H9 (cell line): Measurements from ENCODE around the gene ADAMTS17. TPM values are rescaled to one million over a fixed set of nuclear protein-coding genes. Genes with fewer than 3 reads are reported as not detected.

Experiments used
- DNase-seq: peaks from one replicate; pipeline ENCODE4 v3.0.0-alpha.2; 2017
- H2AFZ ChIP-seq: one replicate; pipeline ENCODE4 v1.6.1; 2013; ENCODE audit warnings: mild to moderate bottlenecking, low read length, control low read depth, moderate library complexity
- H2AK5ac ChIP-seq: 2 replicates; pipeline ENCODE4 v1.6.1; 2013; ENCODE audit warnings: low read length, control low read depth, mixed read lengths; ENCODE audit not compliant: insufficient read length
- H2BK120ac ChIP-seq: one replicate; pipeline ENCODE4 v1.6.1; 2013; ENCODE audit warnings: low read depth, mild to moderate bottlenecking, low read length, control low read depth, inconsistent platforms; ENCODE audit not compliant: poor library complexity, severe bottlenecking
- H2BK12ac ChIP-seq: 2 replicates; pipeline ENCODE4 v1.6.1; 2013; ENCODE audit warnings: low read length, control low read depth, mixed read lengths, low read depth; ENCODE audit not compliant: insufficient read length
- H2BK15ac ChIP-seq: 2 replicates; pipeline ENCODE4 v1.6.1; 2013; ENCODE audit warnings: low read depth, low read length, control low read depth
- H2BK20ac ChIP-seq: one replicate; pipeline ENCODE4 v1.6.1; 2013; ENCODE audit warnings: low read depth, mild to moderate bottlenecking, low read length, control low read depth, inconsistent platforms; ENCODE audit not compliant: poor library complexity, severe bottlenecking
- H2BK5ac ChIP-seq: 2 replicates; pipeline ENCODE4 v1.6.1; 2013; ENCODE audit warnings: low read length, control low read depth, mixed read lengths; ENCODE audit not compliant: insufficient read length
- H3K14ac ChIP-seq: 2 replicates; pipeline ENCODE4 v1.6.1; 2013; ENCODE audit warnings: low read length, control low read depth; ENCODE audit not compliant: insufficient read depth
- H3K18ac ChIP-seq: 2 replicates; pipeline ENCODE4 v1.6.1; 2013; ENCODE audit warnings: low read depth, mild to moderate bottlenecking, mixed read lengths, low read length, control low read depth; ENCODE audit not compliant: insufficient read length
- H3K23ac ChIP-seq: 2 replicates; pipeline ENCODE4 v1.6.1; 2013; ENCODE audit warnings: low read length, control low read depth, mixed read lengths, low read depth; ENCODE audit not compliant: insufficient read length
- H3K23me2 ChIP-seq: 2 replicates; pipeline ENCODE4 v1.6.1; 2013; ENCODE audit warnings: low read depth, mild to moderate bottlenecking, mixed read lengths, low read length, control low read depth; ENCODE audit not compliant: insufficient read length, poor library complexity, severe bottlenecking
- H3K27ac ChIP-seq: 2 replicates; pipeline ENCODE4 v1.5.1; 2013; ENCODE audit warnings: low read length, control low read depth, mixed read lengths, low read depth; ENCODE audit not compliant: insufficient read length
- H3K27me3 ChIP-seq: 2 replicates; pipeline ENCODE4 v1.6.1; 2013; ENCODE audit warnings: low read length, control low read depth, inconsistent platforms; ENCODE audit not compliant: insufficient read depth
- H3K4ac ChIP-seq: 2 replicates; pipeline ENCODE4 v1.6.1; 2013; ENCODE audit warnings: low read depth, mild to moderate bottlenecking, control low read depth, inconsistent platforms, low read length, moderate library complexity
- H3K4me1 ChIP-seq: 2 replicates; pipeline ENCODE4 v1.6.1; 2013; ENCODE audit warnings: low read length, control low read depth, inconsistent platforms; ENCODE audit not compliant: insufficient read depth
- H3K4me2 ChIP-seq: 2 replicates; pipeline ENCODE4 v1.6.1; 2013; ENCODE audit warnings: low read length, control low read depth, mixed read lengths; ENCODE audit not compliant: insufficient read length, insufficient read depth
- H3K56ac ChIP-seq: 2 replicates; pipeline ENCODE4 v1.6.1; 2013; ENCODE audit warnings: low read depth, mild to moderate bottlenecking, mixed read lengths, low read length, control low read depth; ENCODE audit not compliant: insufficient read length
- H3K79me1 ChIP-seq: 2 replicates; pipeline ENCODE4 v1.6.1; 2013; ENCODE audit warnings: low read depth, mild to moderate bottlenecking, moderate library complexity, low read length, control low read depth, inconsistent platforms; ENCODE audit not compliant: insufficient read depth, poor library complexity, severe bottlenecking
- H3K79me2 ChIP-seq: 2 replicates; pipeline ENCODE4 v1.6.1; 2013; ENCODE audit warnings: low read length, control low read depth, inconsistent platforms; ENCODE audit not compliant: insufficient read depth
- H3K9ac ChIP-seq: 2 replicates; pipeline ENCODE4 v1.6.1; 2013; ENCODE audit warnings: low read length, control low read depth, mixed read lengths; ENCODE audit not compliant: insufficient read length; ENCODE audit errors: extremely low read depth
- H3K9me3 ChIP-seq: one replicate; pipeline ENCODE4 v1.6.1; 2013; ENCODE audit warnings: low read depth, low read length, inconsistent platforms; ENCODE audit not compliant: control insufficient read depth
- H3T11ph ChIP-seq: one replicate; pipeline ENCODE4 v1.6.1; 2013; ENCODE audit warnings: mild to moderate bottlenecking, low read length, control low read depth, inconsistent platforms
- H4K20me1 ChIP-seq: one replicate; pipeline ENCODE4 v1.6.1; 2013; ENCODE audit not compliant: control insufficient read depth, insufficient read length, insufficient read depth
- H4K5ac ChIP-seq: 2 replicates; pipeline ENCODE4 v1.6.1; 2013; ENCODE audit warnings: low read depth, mild to moderate bottlenecking, mixed read lengths, low read length, control low read depth; ENCODE audit not compliant: insufficient read length
- H4K8ac ChIP-seq: replicated peaks from 2 replicates; pipeline ENCODE4 v1.6.1; 2013; ENCODE audit warnings: low read length, control low read depth, mixed read lengths, low read depth; ENCODE audit not compliant: insufficient read length
- H4K91ac ChIP-seq: 2 replicates; pipeline ENCODE4 v1.6.1; 2013; ENCODE audit warnings: low read depth, mild to moderate bottlenecking, moderate library complexity, mixed read lengths, low read length, control low read depth; ENCODE audit not compliant: insufficient read length
- H3K27ac Mint-ChIP-seq, 3 experiments: 2 replicates in 2 of 3; 3 replicates in 1 of 3; pipeline ENCODE4 v1.8.0; 2020 to 2021; ENCODE audit warnings: mixed read lengths in 3 of 3, mild to moderate bottlenecking in 1 of 3, moderate library complexity in 1 of 3
- H3K27me3 Mint-ChIP-seq: 2 replicates; pipeline ENCODE4 v1.8.0; 2021; ENCODE audit warnings: low read depth, mild to moderate bottlenecking, moderate library complexity, mixed read lengths
- H3K36me3 Mint-ChIP-seq, 3 experiments: 2 replicates in 2 of 3; 3 replicates in 1 of 3; pipeline ENCODE4 v1.8.0; 2020 to 2021; ENCODE audit warnings: low read depth in 3 of 3, mixed read lengths in 3 of 3; ENCODE audit not compliant: insufficient read depth in 1 of 3
- H3K4me1 Mint-ChIP-seq, 2 experiments: 2 replicates each; pipeline ENCODE4 v1.8.0; 2020; ENCODE audit warnings: mixed read lengths in 2 of 2
- H3K4me3 Mint-ChIP-seq, 2 experiments: 2 replicates in 1 of 2; 3 replicates in 1 of 2; pipeline ENCODE4 v1.8.0; 2020 to 2021; ENCODE audit warnings: mild to moderate bottlenecking in 2 of 2, mixed read lengths in 2 of 2, moderate library complexity in 1 of 2
- H3K9me3 Mint-ChIP-seq, 2 experiments: 2 replicates in 1 of 2; 3 replicates in 1 of 2; pipeline ENCODE4 v1.8.0; 2020; ENCODE audit warnings: mild to moderate bottlenecking in 2 of 2, mixed read lengths in 2 of 2, moderate library complexity in 1 of 2
- CTCF ChIP-seq: fragments of 200-600 bp; sonication (generic); conservative IDR thresholded peaks from 3 replicates; pipeline ENCODE4 v1.8.0; 2021; ENCODE audit warnings: antibody characterized with exemption, mild to moderate bottlenecking
- WGBS: extraction: QIAGEN DNeasy Blood & Tissue Kit; methylation state at CpG from one replicate; pipeline ENCODE4 v1.1.7; 2013; ENCODE audit warnings: missing lambda C conversion rate, low lambda C conversion rate, mixed read lengths; ENCODE audit not compliant: insufficient read length; ENCODE audit errors: extremely low coverage; 5-methylcytosine and 5-hydroxymethylcytosine counted together
- total RNA-seq: library from RNA; stranded (reverse); gene quantifications from 2 replicates; pipeline ENCODE4 v1.2.1, GENCODE V29; 2021

Gene ADAMTS17
- total RNA-seq, 1 experiment from 2014 or later: 2.9 TPM

GRCh38 chr15:99983886-99984286 is 357.9 kb downstream of the ADAMTS17 start:
- Histone ChIP-seq H3K27me3 (no peaks in the 10 kb centered on the region), H2AFZ (no peak overlapping the region), H2BK12ac (no peak overlapping the region), H3K14ac (peak overlapping the region; percentile 15; the same call in 1 of the 2 replicates), H3K79me2 (no peaks in the 10 kb centered on the region), H2AK5ac (no peak overlapping the region), H4K91ac (no peak overlapping the region), H3K27ac (peak overlapping the region; percentile 22), H3K79me1 (no peaks in the 10 kb centered on the region), H3K9ac (no peak overlapping the region), H3K4ac (no peak overlapping the region), H3K23ac (no peak overlapping the region), H3K4me2 (peak overlapping the region; percentile 45), H2BK5ac (no peak overlapping the region), H2BK15ac (no peak overlapping the region), H3K18ac (no peak overlapping the region), H3K4me1 (peaks cover 5% of the 10 kb centered on the region; the same call in 1 of the 2 replicates), H3K9me3 (no peaks in the 10 kb centered on the region), H2BK120ac (no peak overlapping the region), H2BK20ac (no peak overlapping the region), H3K56ac (no peak overlapping the region), H4K20me1 (no peaks in the 10 kb centered on the region), H3T11ph (no peak overlapping the region), H4K8ac (no peak overlapping the region), H4K5ac (no peak overlapping the region), H3K23me2 (no peaks in the 10 kb centered on the region)
- Mint-ChIP-seq H3K4me1 (peaks cover 35 to 42% of the 10 kb centered on the region in 2 experiments), H3K36me3 (peaks cover 6 to 8% (median 7%) of the 10 kb centered on the region in 3 experiments; a peak in 6 of 7 replicates), H3K27ac (peak overlapping the region; percentile 23 to 99 (median 93); a peak in 6 of 7 replicates), H3K4me3 (peak overlapping the region; percentile 31 to 54; a peak in 4 of 5 replicates), H3K9me3 (peaks cover 6 to 13% of the 10 kb centered on the region in 2 experiments), H3K27me3 (peaks cover 12% of the 10 kb centered on the region)
- TF ChIP-seq CTCF: no peak; the same call in 1 of the 3 replicates
- peak; percentile 58 for DNase-seq
- no CpG with 5 or more reads among the region's 17 CpGs for WGBS
